Measurements from ENCODE around the gene SLC15A4.

DNA sequence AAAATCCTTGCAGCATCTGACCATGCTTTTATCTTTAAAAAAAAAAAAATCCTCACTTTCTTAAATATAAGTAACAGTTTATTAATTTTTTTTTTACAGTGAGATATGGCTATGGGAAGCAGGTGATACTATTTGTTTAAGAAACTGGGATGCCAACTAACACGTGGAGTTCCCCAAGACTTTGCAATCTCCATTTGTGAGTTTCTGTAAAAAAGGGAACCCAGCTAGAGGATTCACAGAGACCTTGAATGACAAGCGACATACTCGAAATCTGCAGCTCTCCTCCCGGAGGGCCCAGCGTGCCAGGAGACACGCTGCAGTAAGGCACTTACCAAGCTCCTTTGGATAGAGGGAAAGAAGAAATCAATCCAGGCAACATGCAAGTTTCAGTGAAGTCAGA, 30.1 kb downstream of the SLC15A4 start:
- TF ChIP-seq, protein P1, sequence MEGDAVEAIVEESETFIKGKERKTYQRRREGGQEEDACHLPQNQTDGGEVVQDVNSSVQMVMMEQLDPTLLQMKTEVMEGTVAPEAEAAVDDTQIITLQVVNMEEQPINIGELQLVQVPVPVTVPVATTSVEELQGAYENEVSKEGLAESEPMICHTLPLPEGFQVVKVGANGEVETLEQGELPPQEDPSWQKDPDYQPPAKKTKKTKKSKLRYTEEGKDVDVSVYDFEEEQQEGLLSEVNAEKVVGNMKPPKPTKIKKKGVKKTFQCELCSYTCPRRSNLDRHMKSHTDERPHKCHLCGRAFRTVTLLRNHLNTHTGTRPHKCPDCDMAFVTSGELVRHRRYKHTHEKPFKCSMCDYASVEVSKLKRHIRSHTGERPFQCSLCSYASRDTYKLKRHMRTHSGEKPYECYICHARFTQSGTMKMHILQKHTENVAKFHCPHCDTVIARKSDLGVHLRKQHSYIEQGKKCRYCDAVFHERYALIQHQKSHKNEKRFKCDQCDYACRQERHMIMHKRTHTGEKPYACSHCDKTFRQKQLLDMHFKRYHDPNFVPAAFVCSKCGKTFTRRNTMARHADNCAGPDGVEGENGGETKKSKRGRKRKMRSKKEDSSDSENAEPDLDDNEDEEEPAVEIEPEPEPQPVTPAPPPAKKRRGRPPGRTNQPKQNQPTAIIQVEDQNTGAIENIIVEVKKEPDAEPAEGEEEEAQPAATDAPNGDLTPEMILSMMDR (IDR thresholded peaks at IDR 0.05) = no peak
- no peak for TF ChIP-seq RNF2 (IDR thresholded peaks at IDR 0.05; ENCODE audit: borderline replicate concordance, low read depth)
- TF ChIP-seq, protein P2, sequence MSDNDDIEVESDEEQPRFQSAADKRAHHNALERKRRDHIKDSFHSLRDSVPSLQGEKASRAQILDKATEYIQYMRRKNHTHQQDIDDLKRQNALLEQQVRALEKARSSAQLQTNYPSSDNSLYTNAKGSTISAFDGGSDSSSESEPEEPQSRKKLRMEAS (IDR thresholded peaks at IDR 0.05) = no peak
- TF ChIP-seq, protein P3, sequence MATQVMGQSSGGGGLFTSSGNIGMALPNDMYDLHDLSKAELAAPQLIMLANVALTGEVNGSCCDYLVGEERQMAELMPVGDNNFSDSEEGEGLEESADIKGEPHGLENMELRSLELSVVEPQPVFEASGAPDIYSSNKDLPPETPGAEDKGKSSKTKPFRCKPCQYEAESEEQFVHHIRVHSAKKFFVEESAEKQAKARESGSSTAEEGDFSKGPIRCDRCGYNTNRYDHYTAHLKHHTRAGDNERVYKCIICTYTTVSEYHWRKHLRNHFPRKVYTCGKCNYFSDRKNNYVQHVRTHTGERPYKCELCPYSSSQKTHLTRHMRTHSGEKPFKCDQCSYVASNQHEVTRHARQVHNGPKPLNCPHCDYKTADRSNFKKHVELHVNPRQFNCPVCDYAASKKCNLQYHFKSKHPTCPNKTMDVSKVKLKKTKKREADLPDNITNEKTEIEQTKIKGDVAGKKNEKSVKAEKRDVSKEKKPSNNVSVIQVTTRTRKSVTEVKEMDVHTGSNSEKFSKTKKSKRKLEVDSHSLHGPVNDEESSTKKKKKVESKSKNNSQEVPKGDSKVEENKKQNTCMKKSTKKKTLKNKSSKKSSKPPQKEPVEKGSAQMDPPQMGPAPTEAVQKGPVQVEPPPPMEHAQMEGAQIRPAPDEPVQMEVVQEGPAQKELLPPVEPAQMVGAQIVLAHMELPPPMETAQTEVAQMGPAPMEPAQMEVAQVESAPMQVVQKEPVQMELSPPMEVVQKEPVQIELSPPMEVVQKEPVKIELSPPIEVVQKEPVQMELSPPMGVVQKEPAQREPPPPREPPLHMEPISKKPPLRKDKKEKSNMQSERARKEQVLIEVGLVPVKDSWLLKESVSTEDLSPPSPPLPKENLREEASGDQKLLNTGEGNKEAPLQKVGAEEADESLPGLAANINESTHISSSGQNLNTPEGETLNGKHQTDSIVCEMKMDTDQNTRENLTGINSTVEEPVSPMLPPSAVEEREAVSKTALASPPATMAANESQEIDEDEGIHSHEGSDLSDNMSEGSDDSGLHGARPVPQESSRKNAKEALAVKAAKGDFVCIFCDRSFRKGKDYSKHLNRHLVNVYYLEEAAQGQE (IDR thresholded peaks at IDR 0.05) = no peak
- TF ChIP-seq ZSCAN20 (CRISPR knock-in tag; IDR thresholded peaks at IDR 0.05) = no peak
- no peak for TF ChIP-seq POLR2A (IDR thresholded peaks at IDR 0.05; ENCODE audit: low read length)
- no peak for TF ChIP-seq EP300 (IDR thresholded peaks at IDR 0.05)
- TF ChIP-seq CHD2 (IDR thresholded peaks at IDR 0.05; ENCODE audit: low read length, partially characterized antibody) = no peak
- no peak for TF ChIP-seq CEBPB (IDR thresholded peaks at IDR 0.05)
